Fibroblast of upper back skin (primary cell): Measurements from ENCODE around the gene FASTK.
A peak's percentile ranks its signal among the peaks of the same experiment; 100 is the strongest.
"Not testable (repeated sequence)": the region's sequence is repeated elsewhere in the genome, so short reads cannot be mapped to it uniquely, and the experiment has no call there.

ENCODE experiments used
- DNase-seq: peaks from one replicate; pipeline ENCODE4 v3.0.0-alpha.2; 2013

FASTK gene

GRCh38 chr7:151046603-151047573 lies 33.7 kb downstream of the FASTK start:
- DNase-seq, result peak; percentile 74

GRCh38 chr7:151045967-151046366 lies 34.6 kb downstream of the FASTK start:
- no peak for DNase-seq

GRCh38 chr7:151045262-151045661 lies 35.3 kb downstream of the FASTK start:
- DNase-seq, result no peak

GRCh38 chr7:151043959-151044358 lies 36.6 kb downstream of the FASTK start:
- no peak for DNase-seq

GRCh38 chr7:151043449-151043848 lies 37.2 kb downstream of the FASTK start:
- not testable (repeated sequence) for DNase-seq

- DNase-seq, result no peak
Observed at GRCh38 chr7:151040616-151041375, 39.8 kb downstream of the FASTK start.

- DNase-seq, result no peak
Observed at GRCh38 chr7:151039850-151040548, 40.6 kb downstream of the FASTK start.

GRCh38 chr7:151038951-151039849 lies 41.4 kb downstream of the FASTK start:
- peak; percentile 92 for DNase-seq

- DNase-seq, result no peak
Observed at GRCh38 chr7:151035902-151036301, 44.7 kb downstream of the FASTK start.

- no peak for DNase-seq
Observed at GRCh38 chr7:151035026-151035717, 45.4 kb downstream of the FASTK start.

GRCh38 chr7:151034312-151035025 lies 46.1 kb downstream of the FASTK start:
- no peak for DNase-seq

- no peak for DNase-seq
Observed at GRCh38 chr7:151033864-151034249, 46.8 kb downstream of the FASTK start.

- DNase-seq, result no peak
Observed at GRCh38 chr7:151032936-151033863, 47.4 kb downstream of the FASTK start.

GRCh38 chr7:151031011-151031410 lies 49.6 kb downstream of the FASTK start:
- DNase-seq, result no peak

GRCh38 chr7:151028948-151029501 lies 51.6 kb downstream of the FASTK start:
- no peak for DNase-seq

- DNase-seq, result peak; percentile 99
Observed at GRCh38 chr7:151028131-151028947, 52.3 kb downstream of the FASTK start, which contains the start of gene ABCB8. Gene ABCB8 (plus strand): TSS chr7:151028450. CDS start chr7:151028516, 66 bp downstream.

- not testable (repeated sequence) for DNase-seq
Observed at GRCh38 chr7:151027728-151028130, 52.9 kb downstream of the FASTK start.
